ENCODE measurements around the gene SETBP1.

The SETBP1 gene

DNA sequence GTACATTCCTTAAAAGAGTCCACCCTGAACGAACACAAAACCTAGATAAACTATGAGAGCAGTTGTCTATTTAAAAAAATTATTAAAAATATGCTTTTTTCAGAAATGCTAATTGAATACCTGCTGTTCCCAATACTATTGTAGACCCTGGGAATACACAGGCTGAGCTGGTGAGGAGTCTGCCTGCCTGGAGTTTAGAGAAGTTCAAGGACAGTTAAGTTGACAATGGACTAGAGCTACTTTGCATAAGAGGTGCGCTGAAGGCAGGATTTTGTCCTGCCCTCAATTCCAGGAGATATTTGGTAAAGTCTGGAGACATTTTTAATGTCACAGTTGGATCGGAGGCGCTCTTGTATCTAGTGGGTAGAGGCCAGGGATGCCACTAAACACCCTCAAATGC, 110.2 kb downstream of the SETBP1 start:
- Histone ChIP-seq H3K4me1 (ENCODE audit: insufficient read depth, insufficient read length) (peaks cover 2% of the 10 kb centered on the region), H3K9ac (ENCODE audit: insufficient read length, low read depth) (no peak overlapping the region), H3K9me3 (ENCODE audit: insufficient read depth, low read length) (no peaks in the 10 kb centered on the region), H3K27me3 (ENCODE audit: insufficient read depth, insufficient read length) (no peaks in the 10 kb centered on the region), H3K36me3 (ENCODE audit: insufficient read depth, insufficient read length, low read length) (no peaks in the 10 kb centered on the region), H3K4me3 (ENCODE audit: insufficient read length, low read depth) (no peak overlapping the region)
- no peak for TF ChIP-seq YY1 (IDR thresholded peaks at IDR 0.05; ENCODE audit: insufficient read depth, insufficient read length)
- no peak for TF ChIP-seq ZNF274 (IDR thresholded peaks at IDR 0.05; ENCODE audit: low read depth, low read length)
- no peak for TF ChIP-seq SUZ12 (IDR thresholded peaks at IDR 0.05; ENCODE audit: extremely low read depth, insufficient read depth, insufficient read length)
- DNase-seq (ENCODE audit: low read depth, low spot score) = no peak

- DNase-seq (ENCODE audit: low read depth, low spot score) = no peak
- Histone ChIP-seq H3K4me1 (ENCODE audit: insufficient read depth, insufficient read length) (peaks cover 2% of the 10 kb centered on the region), H3K27me3 (ENCODE audit: insufficient read depth, insufficient read length) (no peaks in the 10 kb centered on the region), H3K36me3 (ENCODE audit: insufficient read depth, insufficient read length, low read length) (no peaks in the 10 kb centered on the region), H3K9ac (ENCODE audit: insufficient read length, low read depth) (no peak overlapping the region), H3K9me3 (ENCODE audit: insufficient read depth, low read length) (no peaks in the 10 kb centered on the region), H3K4me3 (ENCODE audit: insufficient read length, low read depth) (no peak overlapping the region)
- TF ChIP-seq ZNF274 (IDR thresholded peaks at IDR 0.05; ENCODE audit: low read depth, low read length) (no peak), YY1 (IDR thresholded peaks at IDR 0.05; ENCODE audit: insufficient read depth, insufficient read length) (no peak), SUZ12 (IDR thresholded peaks at IDR 0.05; ENCODE audit: extremely low read depth, insufficient read depth, insufficient read length) (no peak)
These were observed 110.8 kb downstream of the SETBP1 start for GRCh38 chr18:44791520-44791919.

- DNase-seq (ENCODE audit: low read depth, low spot score) = no peak
- no peaks in the 10 kb centered on the region for H3K27me3 ChIP-seq (ENCODE audit: insufficient read depth, insufficient read length)
- no peak for TF ChIP-seq SUZ12 (IDR thresholded peaks at IDR 0.05; ENCODE audit: extremely low read depth, insufficient read depth, insufficient read length)
- TF ChIP-seq ZNF274 (IDR thresholded peaks at IDR 0.05; ENCODE audit: low read depth, low read length) = no peak
- TF ChIP-seq YY1 (IDR thresholded peaks at IDR 0.05; ENCODE audit: insufficient read depth, insufficient read length) = no peak
- no peak overlapping the region for H3K4me3 ChIP-seq (ENCODE audit: insufficient read length, low read depth)
- peaks cover 2% of the 10 kb centered on the region for H3K4me1 ChIP-seq (ENCODE audit: insufficient read depth, insufficient read length)
- no peaks in the 10 kb centered on the region for H3K36me3 ChIP-seq (ENCODE audit: insufficient read depth, insufficient read length, low read length)
- H3K9me3 ChIP-seq (ENCODE audit: insufficient read depth, low read length) = no peaks in the 10 kb centered on the region
- no peak overlapping the region for H3K9ac ChIP-seq (ENCODE audit: insufficient read length, low read depth)
These were observed 111.9 kb downstream of the SETBP1 start for GRCh38 chr18:44792456-44793061.

GRCh38 chr18:44793194-44793593, 112.5 kb downstream of the SETBP1 start:
- no peaks in the 10 kb centered on the region for H3K9me3 ChIP-seq (ENCODE audit: insufficient read depth, low read length)
- no peak for TF ChIP-seq YY1 (IDR thresholded peaks at IDR 0.05; ENCODE audit: insufficient read depth, insufficient read length)
- TF ChIP-seq ZNF274 (IDR thresholded peaks at IDR 0.05; ENCODE audit: low read depth, low read length) = no peak
- TF ChIP-seq SUZ12 (IDR thresholded peaks at IDR 0.05; ENCODE audit: extremely low read depth, insufficient read depth, insufficient read length) = no peak
- H3K27me3 ChIP-seq (ENCODE audit: insufficient read depth, insufficient read length) = no peaks in the 10 kb centered on the region
- H3K9ac ChIP-seq (ENCODE audit: insufficient read length, low read depth) = no peak overlapping the region
- peaks cover 2% of the 10 kb centered on the region for H3K4me1 ChIP-seq (ENCODE audit: insufficient read depth, insufficient read length)
- no peak overlapping the region for H3K4me3 ChIP-seq (ENCODE audit: insufficient read length, low read depth)
- no peaks in the 10 kb centered on the region for H3K36me3 ChIP-seq (ENCODE audit: insufficient read depth, insufficient read length, low read length)
- DNase-seq (ENCODE audit: low read depth, low spot score) = no peak

GRCh38 chr18:44793685-44794084, 113.0 kb downstream of the SETBP1 start:
- H3K9ac ChIP-seq (ENCODE audit: insufficient read length, low read depth) = no peak overlapping the region
- H3K4me1 ChIP-seq (ENCODE audit: insufficient read depth, insufficient read length) = peaks cover 2% of the 10 kb centered on the region
- no peaks in the 10 kb centered on the region for H3K36me3 ChIP-seq (ENCODE audit: insufficient read depth, insufficient read length, low read length)
- no peak overlapping the region for H3K4me3 ChIP-seq (ENCODE audit: insufficient read length, low read depth)
- no peaks in the 10 kb centered on the region for H3K27me3 ChIP-seq (ENCODE audit: insufficient read depth, insufficient read length)
- H3K9me3 ChIP-seq (ENCODE audit: insufficient read depth, low read length) = no peaks in the 10 kb centered on the region
- DNase-seq (ENCODE audit: low read depth, low spot score) = no peak
- no peak for TF ChIP-seq ZNF274 (IDR thresholded peaks at IDR 0.05; ENCODE audit: low read depth, low read length)
- TF ChIP-seq YY1 (IDR thresholded peaks at IDR 0.05; ENCODE audit: insufficient read depth, insufficient read length) = no peak
- TF ChIP-seq SUZ12 (IDR thresholded peaks at IDR 0.05; ENCODE audit: extremely low read depth, insufficient read depth, insufficient read length) = no peak

- DNase-seq (ENCODE audit: low read depth, low spot score) = no peak
- TF ChIP-seq YY1 (IDR thresholded peaks at IDR 0.05; ENCODE audit: insufficient read depth, insufficient read length) (no peak), ZNF274 (IDR thresholded peaks at IDR 0.05; ENCODE audit: low read depth, low read length) (no peak), SUZ12 (IDR thresholded peaks at IDR 0.05; ENCODE audit: extremely low read depth, insufficient read depth, insufficient read length) (no peak)
- H3K4me1 ChIP-seq (ENCODE audit: insufficient read depth, insufficient read length) = peaks cover 2% of the 10 kb centered on the region
- no peaks in the 10 kb centered on the region for H3K27me3 ChIP-seq (ENCODE audit: insufficient read depth, insufficient read length)
- no peak overlapping the region for H3K4me3 ChIP-seq (ENCODE audit: insufficient read length, low read depth)
- no peaks in the 10 kb centered on the region for H3K36me3 ChIP-seq (ENCODE audit: insufficient read depth, insufficient read length, low read length)
- no peaks in the 10 kb centered on the region for H3K9me3 ChIP-seq (ENCODE audit: insufficient read depth, low read length)
- H3K9ac ChIP-seq (ENCODE audit: insufficient read length, low read depth) = no peak overlapping the region
These were observed 114.6 kb downstream of the SETBP1 start for GRCh38 chr18:44795241-44795640.

DNA sequence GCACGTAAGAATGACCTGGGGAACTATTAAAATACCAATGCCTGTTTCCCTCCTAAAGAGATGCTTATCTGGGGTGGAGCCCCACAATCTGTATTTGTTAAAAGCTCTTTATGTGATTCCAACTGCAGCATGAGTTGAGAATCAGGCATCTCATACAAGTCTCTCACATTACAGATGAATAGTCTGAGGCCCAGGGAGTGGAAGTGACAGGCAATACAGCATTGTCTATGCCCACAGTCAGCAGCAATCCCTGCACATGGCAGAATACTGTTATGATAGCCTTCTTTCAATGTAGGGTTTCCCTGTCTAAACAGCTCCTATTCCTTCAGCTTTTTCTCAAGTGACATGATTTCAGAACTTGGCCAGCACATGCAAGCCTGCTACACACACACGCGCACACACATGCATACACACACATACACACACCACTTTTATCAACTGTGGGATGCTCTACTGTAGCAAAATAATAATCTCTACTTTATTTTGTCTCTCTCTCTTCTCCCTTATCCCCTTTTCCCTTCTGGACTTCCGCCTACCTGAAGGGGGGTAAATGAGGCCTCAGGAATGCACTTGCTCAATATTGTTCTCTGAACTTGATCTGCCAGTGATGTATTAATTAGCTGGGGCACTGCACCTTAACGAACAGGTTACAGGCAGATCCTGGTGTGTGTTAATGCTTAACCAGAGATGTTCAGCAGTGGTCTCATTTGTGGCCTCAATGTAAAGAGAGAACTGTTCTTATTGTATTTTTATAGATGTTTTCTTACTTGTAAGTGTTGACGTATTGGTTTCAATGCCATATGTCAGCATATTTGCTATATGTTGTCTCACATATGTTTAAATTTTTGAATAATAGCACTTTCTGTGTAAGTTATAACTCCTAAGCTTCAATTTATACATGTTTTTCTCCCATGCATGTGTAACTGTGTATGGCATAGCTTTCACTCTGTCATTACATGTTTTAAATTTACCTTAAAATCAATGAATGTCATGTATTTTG, 116.0 kb downstream of the SETBP1 start:
- peaks cover 5% of the 10 kb centered on the region for H3K36me3 ChIP-seq (ENCODE audit: insufficient read depth, insufficient read length, low read length)
- no peaks in the 10 kb centered on the region for H3K27me3 ChIP-seq (ENCODE audit: insufficient read depth, insufficient read length)
- peaks cover 2% of the 10 kb centered on the region for H3K4me1 ChIP-seq (ENCODE audit: insufficient read depth, insufficient read length)
- no peaks in the 10 kb centered on the region for H3K9me3 ChIP-seq (ENCODE audit: insufficient read depth, low read length)
- DNase-seq (ENCODE audit: low read depth, low spot score) = no peak
- no peak overlapping the region for H3K4me3 ChIP-seq (ENCODE audit: insufficient read length, low read depth)
- H3K9ac ChIP-seq (ENCODE audit: insufficient read length, low read depth) = no peak overlapping the region
- TF ChIP-seq ZNF274 (IDR thresholded peaks at IDR 0.05; ENCODE audit: low read depth, low read length) (no peak), YY1 (IDR thresholded peaks at IDR 0.05; ENCODE audit: insufficient read depth, insufficient read length) (no peak), SUZ12 (IDR thresholded peaks at IDR 0.05; ENCODE audit: extremely low read depth, insufficient read depth, insufficient read length) (no peak)
